H9 (cell line): Measurements from ENCODE around the gene DGKH. TPM values are rescaled to one million over a fixed set of nuclear protein-coding genes. Genes with fewer than 3 reads are reported as not detected.
A peak's percentile ranks its signal among the peaks of the same experiment; 100 is the strongest.

ENCODE experiments used
- DNase-seq: peaks from one replicate; pipeline ENCODE4 v3.0.0-alpha.2; 2017
- H2AFZ ChIP-seq: one replicate; pipeline ENCODE4 v1.6.1; 2013; ENCODE audit warnings: mild to moderate bottlenecking, low read length, control low read depth, moderate library complexity
- H2AK5ac ChIP-seq: 2 replicates; pipeline ENCODE4 v1.6.1; 2013; ENCODE audit warnings: low read length, control low read depth, mixed read lengths; ENCODE audit not compliant: insufficient read length
- H2BK120ac ChIP-seq: one replicate; pipeline ENCODE4 v1.6.1; 2013; ENCODE audit warnings: low read depth, mild to moderate bottlenecking, low read length, control low read depth, inconsistent platforms; ENCODE audit not compliant: poor library complexity, severe bottlenecking
- H2BK12ac ChIP-seq: 2 replicates; pipeline ENCODE4 v1.6.1; 2013; ENCODE audit warnings: low read length, control low read depth, mixed read lengths, low read depth; ENCODE audit not compliant: insufficient read length
- H2BK15ac ChIP-seq: 2 replicates; pipeline ENCODE4 v1.6.1; 2013; ENCODE audit warnings: low read depth, low read length, control low read depth
- H2BK20ac ChIP-seq: one replicate; pipeline ENCODE4 v1.6.1; 2013; ENCODE audit warnings: low read depth, mild to moderate bottlenecking, low read length, control low read depth, inconsistent platforms; ENCODE audit not compliant: poor library complexity, severe bottlenecking
- H2BK5ac ChIP-seq: 2 replicates; pipeline ENCODE4 v1.6.1; 2013; ENCODE audit warnings: low read length, control low read depth, mixed read lengths; ENCODE audit not compliant: insufficient read length
- H3K14ac ChIP-seq: 2 replicates; pipeline ENCODE4 v1.6.1; 2013; ENCODE audit warnings: low read length, control low read depth; ENCODE audit not compliant: insufficient read depth
- H3K18ac ChIP-seq: 2 replicates; pipeline ENCODE4 v1.6.1; 2013; ENCODE audit warnings: low read depth, mild to moderate bottlenecking, mixed read lengths, low read length, control low read depth; ENCODE audit not compliant: insufficient read length
- H3K23ac ChIP-seq: 2 replicates; pipeline ENCODE4 v1.6.1; 2013; ENCODE audit warnings: low read length, control low read depth, mixed read lengths, low read depth; ENCODE audit not compliant: insufficient read length
- H3K23me2 ChIP-seq: 2 replicates; pipeline ENCODE4 v1.6.1; 2013; ENCODE audit warnings: low read depth, mild to moderate bottlenecking, mixed read lengths, low read length, control low read depth; ENCODE audit not compliant: insufficient read length, poor library complexity, severe bottlenecking
- H3K27ac ChIP-seq: 2 replicates; pipeline ENCODE4 v1.5.1; 2013; ENCODE audit warnings: low read length, control low read depth, mixed read lengths, low read depth; ENCODE audit not compliant: insufficient read length
- H3K27me3 ChIP-seq: 2 replicates; pipeline ENCODE4 v1.6.1; 2013; ENCODE audit warnings: low read length, control low read depth, inconsistent platforms; ENCODE audit not compliant: insufficient read depth
- H3K4ac ChIP-seq: 2 replicates; pipeline ENCODE4 v1.6.1; 2013; ENCODE audit warnings: low read depth, mild to moderate bottlenecking, control low read depth, inconsistent platforms, low read length, moderate library complexity
- H3K4me1 ChIP-seq: 2 replicates; pipeline ENCODE4 v1.6.1; 2013; ENCODE audit warnings: low read length, control low read depth, inconsistent platforms; ENCODE audit not compliant: insufficient read depth
- H3K4me2 ChIP-seq: 2 replicates; pipeline ENCODE4 v1.6.1; 2013; ENCODE audit warnings: low read length, control low read depth, mixed read lengths; ENCODE audit not compliant: insufficient read length, insufficient read depth
- H3K56ac ChIP-seq: 2 replicates; pipeline ENCODE4 v1.6.1; 2013; ENCODE audit warnings: low read depth, mild to moderate bottlenecking, mixed read lengths, low read length, control low read depth; ENCODE audit not compliant: insufficient read length
- H3K79me1 ChIP-seq: 2 replicates; pipeline ENCODE4 v1.6.1; 2013; ENCODE audit warnings: low read depth, mild to moderate bottlenecking, moderate library complexity, low read length, control low read depth, inconsistent platforms; ENCODE audit not compliant: insufficient read depth, poor library complexity, severe bottlenecking
- H3K79me2 ChIP-seq: 2 replicates; pipeline ENCODE4 v1.6.1; 2013; ENCODE audit warnings: low read length, control low read depth, inconsistent platforms; ENCODE audit not compliant: insufficient read depth
- H3K9ac ChIP-seq: 2 replicates; pipeline ENCODE4 v1.6.1; 2013; ENCODE audit warnings: low read length, control low read depth, mixed read lengths; ENCODE audit not compliant: insufficient read length; ENCODE audit errors: extremely low read depth
- H3K9me3 ChIP-seq: one replicate; pipeline ENCODE4 v1.6.1; 2013; ENCODE audit warnings: low read depth, low read length, inconsistent platforms; ENCODE audit not compliant: control insufficient read depth
- H3T11ph ChIP-seq: one replicate; pipeline ENCODE4 v1.6.1; 2013; ENCODE audit warnings: mild to moderate bottlenecking, low read length, control low read depth, inconsistent platforms
- H4K20me1 ChIP-seq: one replicate; pipeline ENCODE4 v1.6.1; 2013; ENCODE audit not compliant: control insufficient read depth, insufficient read length, insufficient read depth
- H4K5ac ChIP-seq: 2 replicates; pipeline ENCODE4 v1.6.1; 2013; ENCODE audit warnings: low read depth, mild to moderate bottlenecking, mixed read lengths, low read length, control low read depth; ENCODE audit not compliant: insufficient read length
- H4K8ac ChIP-seq: replicated peaks from 2 replicates; pipeline ENCODE4 v1.6.1; 2013; ENCODE audit warnings: low read length, control low read depth, mixed read lengths, low read depth; ENCODE audit not compliant: insufficient read length
- H4K91ac ChIP-seq: 2 replicates; pipeline ENCODE4 v1.6.1; 2013; ENCODE audit warnings: low read depth, mild to moderate bottlenecking, moderate library complexity, mixed read lengths, low read length, control low read depth; ENCODE audit not compliant: insufficient read length
- H3K27ac Mint-ChIP-seq, 3 experiments: 2 replicates in 2 of 3; 3 replicates in 1 of 3; pipeline ENCODE4 v1.8.0; 2020 to 2021; ENCODE audit warnings: mixed read lengths in 3 of 3, mild to moderate bottlenecking in 1 of 3, moderate library complexity in 1 of 3
- H3K27me3 Mint-ChIP-seq: 2 replicates; pipeline ENCODE4 v1.8.0; 2021; ENCODE audit warnings: low read depth, mild to moderate bottlenecking, moderate library complexity, mixed read lengths
- H3K36me3 Mint-ChIP-seq, 3 experiments: 2 replicates in 2 of 3; 3 replicates in 1 of 3; pipeline ENCODE4 v1.8.0; 2020 to 2021; ENCODE audit warnings: low read depth in 3 of 3, mixed read lengths in 3 of 3; ENCODE audit not compliant: insufficient read depth in 1 of 3
- H3K4me1 Mint-ChIP-seq, 2 experiments: 2 replicates each; pipeline ENCODE4 v1.8.0; 2020; ENCODE audit warnings: mixed read lengths in 2 of 2
- H3K4me3 Mint-ChIP-seq, 2 experiments: 2 replicates in 1 of 2; 3 replicates in 1 of 2; pipeline ENCODE4 v1.8.0; 2020 to 2021; ENCODE audit warnings: mild to moderate bottlenecking in 2 of 2, mixed read lengths in 2 of 2, moderate library complexity in 1 of 2
- H3K9me3 Mint-ChIP-seq, 2 experiments: 2 replicates in 1 of 2; 3 replicates in 1 of 2; pipeline ENCODE4 v1.8.0; 2020; ENCODE audit warnings: mild to moderate bottlenecking in 2 of 2, mixed read lengths in 2 of 2, moderate library complexity in 1 of 2
- CTCF ChIP-seq: fragments of 200-600 bp; sonication (generic); conservative IDR thresholded peaks from 3 replicates; pipeline ENCODE4 v1.8.0; 2021; ENCODE audit warnings: antibody characterized with exemption, mild to moderate bottlenecking
- WGBS: extraction: QIAGEN DNeasy Blood & Tissue Kit; methylation state at CpG from one replicate; pipeline ENCODE4 v1.1.7; 2013; ENCODE audit warnings: missing lambda C conversion rate, low lambda C conversion rate, mixed read lengths; ENCODE audit not compliant: insufficient read length; ENCODE audit errors: extremely low coverage; 5-methylcytosine and 5-hydroxymethylcytosine counted together
- total RNA-seq: library from RNA; stranded (reverse); gene quantifications from 2 replicates; pipeline ENCODE4 v1.2.1, GENCODE V29; 2021

DGKH gene
- total RNA-seq, 1 experiment from 2014 or later, result 8.6 TPM

GRCh38 chr13:42114278-42114677 lies 65.8 kb downstream of the DGKH start:
- Histone ChIP-seq H4K20me1 (no peaks in the 10 kb centered on the region), H3K4ac (no peak overlapping the region), H3K23me2 (no peaks in the 10 kb centered on the region), H3K79me1 (peaks cover 2% of the 10 kb centered on the region), H3K56ac (no peak overlapping the region), H3T11ph (no peak overlapping the region), H4K91ac (no peak overlapping the region), H3K18ac (no peak overlapping the region), H2AK5ac (no peak overlapping the region), H2BK12ac (no peak overlapping the region), H2AFZ (no peak overlapping the region), H3K4me2 (no peak overlapping the region), H3K9ac (no peak overlapping the region), H3K14ac (no peak overlapping the region), H3K4me1 (no peaks in the 10 kb centered on the region; the same call in 1 of the 2 replicates), H2BK120ac (no peak overlapping the region), H2BK5ac (no peak overlapping the region), H3K79me2 (no peaks in the 10 kb centered on the region), H3K27ac (no peak overlapping the region), H3K27me3 (no peaks in the 10 kb centered on the region), H4K5ac (no peak overlapping the region), H2BK15ac (no peak overlapping the region), H3K23ac (no peak overlapping the region), H3K9me3 (no peaks in the 10 kb centered on the region), H4K8ac (no peak overlapping the region), H2BK20ac (no peak overlapping the region)
- Mint-ChIP-seq H3K27me3 (no peaks in the 10 kb centered on the region), H3K27ac (peak overlapping the region in 1 of 3 experiments; percentile 32; a peak in 1 of 7 replicates), H3K4me1 (peaks cover 15% of the 10 kb centered on the region in 2 experiments), H3K36me3 (no peaks in the 10 kb centered on the region), H3K9me3 (no peaks in the 10 kb centered on the region), H3K4me3 (no peak overlapping the region)
- TF ChIP-seq CTCF, result no peak
- WGBS, result no CpG with 5 or more reads among the region's 4 CpGs
- no peak for DNase-seq
